Measurements from ENCODE around the gene FUT3.
"Not testable (repeated sequence)": the region's sequence is repeated elsewhere in the genome, so short reads cannot be mapped to it uniquely, and the experiment has no call there.

The FUT3 gene

DNA sequence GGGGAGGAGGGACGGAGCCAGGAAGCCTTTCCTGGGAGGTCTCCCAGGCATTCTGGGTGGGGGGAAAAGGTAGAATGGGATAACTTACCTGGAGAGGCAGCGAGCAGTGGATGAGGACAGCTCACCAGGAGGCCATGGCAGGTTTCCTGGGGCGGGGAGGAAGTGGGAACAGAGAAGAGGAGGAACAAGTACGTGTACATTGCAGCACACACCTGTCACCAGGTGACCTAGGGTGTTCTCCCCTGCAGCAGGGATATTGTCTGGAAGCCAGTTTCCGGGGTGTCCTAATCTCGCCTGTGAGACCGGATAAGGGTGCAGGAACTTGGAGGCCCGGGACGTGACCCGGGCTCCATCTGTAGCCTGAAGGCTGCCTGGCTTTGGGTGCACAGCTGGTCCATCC is at the start of gene FUT3:
TSS of gene FUT3 (minus strand) at position 148 of the 400 bp plus-strand sequence.
- DNase-seq (ENCODE audit: low read depth) = no peak

DNA sequence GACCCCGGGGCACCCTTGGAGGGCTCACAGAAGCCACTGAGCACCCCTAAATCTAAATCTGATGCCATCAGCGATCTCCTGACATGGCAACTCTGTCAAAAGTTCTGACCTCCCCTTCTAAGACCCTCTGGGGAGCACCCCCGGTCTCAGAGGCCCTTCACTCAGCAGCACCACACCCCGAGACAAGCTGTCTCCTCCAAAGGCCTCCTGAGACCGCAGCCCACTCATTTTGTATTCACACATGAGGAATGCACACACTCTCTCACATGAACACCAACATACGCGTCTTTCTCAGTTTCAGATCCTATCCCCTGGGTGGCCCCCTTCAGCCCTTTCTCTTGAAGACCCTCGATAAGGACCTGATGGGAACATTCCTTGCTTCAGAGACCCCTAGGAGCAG is 49.7 kb upstream of the FUT3 start:
- DNase-seq (ENCODE audit: low read depth) = no peak

DNA sequence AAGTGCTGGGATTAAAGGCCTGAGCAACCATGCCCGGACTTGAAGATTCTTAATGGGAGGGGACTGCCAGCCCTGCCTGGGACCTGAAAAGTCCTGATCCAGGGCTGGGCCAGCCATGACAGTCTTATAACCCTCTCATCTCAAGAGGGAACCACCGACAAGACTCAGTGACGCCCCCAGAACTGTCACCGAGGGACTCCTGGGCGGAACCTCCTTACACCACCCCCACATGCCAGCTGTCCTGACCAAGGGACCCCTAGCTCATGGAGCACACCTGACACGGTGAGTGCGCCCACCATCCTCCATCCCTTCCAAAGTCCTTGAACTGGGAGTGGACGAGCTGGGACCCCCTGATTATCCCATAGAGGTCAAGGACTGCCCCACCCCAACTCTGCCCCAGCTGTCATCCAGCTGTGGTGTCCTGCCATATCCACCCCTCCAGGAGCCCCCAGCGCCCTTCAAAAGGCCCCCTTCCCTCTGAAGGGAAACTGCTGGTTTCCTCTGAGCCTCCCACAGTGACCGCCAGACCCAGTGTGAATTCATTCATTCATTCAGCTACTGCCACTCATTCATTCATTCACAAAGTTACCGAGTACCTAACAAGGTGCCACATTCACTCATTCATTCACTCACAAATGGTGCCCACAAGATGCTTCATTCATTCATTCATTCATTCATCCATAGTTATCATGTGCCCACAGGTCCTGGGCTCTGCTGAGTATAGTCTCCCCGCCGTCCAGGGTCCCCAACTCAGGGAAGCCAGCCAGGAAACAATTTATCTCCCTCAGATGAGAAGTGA is 48.7 kb upstream of the FUT3 start:
- DNase-seq (ENCODE audit: low read depth) = no peak

DNA sequence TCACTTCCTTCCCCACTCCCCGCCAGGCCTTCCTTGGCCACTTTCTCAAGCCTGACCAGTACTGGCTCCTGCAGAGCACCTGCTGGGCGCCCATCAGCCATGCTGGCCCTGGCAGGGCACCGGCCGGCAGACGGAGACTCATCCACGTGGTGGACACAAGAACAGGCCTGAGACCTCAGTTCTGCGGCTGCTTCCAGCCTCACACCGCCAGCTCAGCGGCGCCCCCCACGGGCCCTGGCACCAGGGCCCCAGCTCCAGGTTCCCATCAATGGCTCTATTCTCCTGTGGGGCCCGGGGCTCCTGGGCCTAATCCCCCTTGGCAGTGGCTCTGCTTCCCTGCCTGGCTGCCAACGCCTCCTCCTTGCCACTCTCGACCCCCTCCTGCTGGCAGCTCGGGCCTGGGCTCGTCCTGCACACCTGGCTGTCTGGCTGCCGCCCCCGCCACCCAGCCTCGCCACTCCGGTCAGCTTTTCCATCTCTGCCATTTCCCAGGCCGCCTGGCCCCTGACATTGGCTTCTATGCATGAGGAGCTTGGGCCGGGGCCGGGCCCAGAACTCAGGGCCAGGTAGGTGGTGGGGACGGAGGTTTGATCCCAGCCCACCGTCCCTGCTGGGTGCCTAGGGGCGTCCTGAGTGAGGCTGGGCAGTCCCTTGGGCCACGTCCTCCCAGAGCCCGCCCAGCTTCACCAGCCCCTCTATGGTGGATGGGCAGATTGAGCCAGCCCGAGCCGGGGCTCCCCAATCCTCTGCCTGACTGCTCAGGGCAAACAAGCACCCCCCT is 46.1 kb upstream of the FUT3 start:
- no peak for DNase-seq (ENCODE audit: low read depth)

DNA sequence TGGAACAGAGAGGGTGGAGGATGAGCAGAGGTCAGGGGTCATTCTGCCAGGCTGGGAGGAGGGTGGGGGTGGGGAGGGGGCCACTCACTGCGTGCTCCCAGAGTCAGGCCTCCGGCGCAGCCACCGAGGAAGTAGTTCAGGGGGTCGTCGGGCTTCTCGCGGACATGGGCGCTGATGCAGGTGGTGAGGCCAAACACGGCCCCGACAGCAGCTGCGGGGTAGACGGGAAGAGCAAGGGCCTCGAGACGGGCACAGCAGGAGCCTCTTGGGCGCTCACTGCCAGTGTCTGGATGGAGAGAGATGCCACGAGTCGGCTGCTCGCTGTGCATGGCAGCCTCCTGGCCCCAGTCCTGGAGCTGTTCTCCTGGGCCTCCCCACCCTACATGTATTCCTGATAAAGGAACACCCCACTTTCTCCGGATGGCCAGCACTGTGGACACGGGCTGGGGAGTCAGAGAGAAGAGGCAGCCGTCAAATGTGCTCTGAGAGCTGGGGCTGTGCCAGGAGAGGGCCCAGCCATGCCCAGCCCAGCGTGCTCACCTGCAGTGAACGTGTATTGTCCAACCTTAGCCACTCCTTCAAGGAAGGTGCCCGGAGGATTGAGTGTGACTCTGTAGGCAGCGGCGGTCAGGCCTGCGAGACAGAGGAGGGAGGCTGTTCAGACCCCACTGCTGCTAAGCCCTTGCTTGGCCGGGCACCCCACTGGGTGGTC is 45.3 kb upstream of the FUT3 start:
- no peak for DNase-seq (ENCODE audit: low read depth)

DNA sequence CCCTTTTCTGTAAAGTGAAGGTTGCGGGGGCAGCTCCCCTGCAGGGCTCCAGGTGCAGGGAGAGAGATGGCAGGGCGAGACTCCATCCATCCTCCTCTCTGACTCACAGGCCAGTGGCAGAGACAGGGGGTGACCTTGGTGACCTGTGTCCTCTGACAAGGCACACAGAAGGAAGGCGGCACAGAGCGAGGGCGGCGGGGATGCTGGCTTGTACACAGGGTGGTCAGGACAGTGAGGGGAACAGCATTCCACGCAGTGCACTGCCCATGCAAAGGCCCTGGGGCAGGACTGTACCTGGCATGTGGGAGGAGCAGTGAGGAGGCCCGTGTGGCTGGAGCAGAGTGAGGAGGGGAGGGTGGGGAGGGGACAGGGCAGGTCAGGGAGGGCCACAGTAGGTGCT is 44.6 kb upstream of the FUT3 start:
- no peak for DNase-seq (ENCODE audit: low read depth)

DNA sequence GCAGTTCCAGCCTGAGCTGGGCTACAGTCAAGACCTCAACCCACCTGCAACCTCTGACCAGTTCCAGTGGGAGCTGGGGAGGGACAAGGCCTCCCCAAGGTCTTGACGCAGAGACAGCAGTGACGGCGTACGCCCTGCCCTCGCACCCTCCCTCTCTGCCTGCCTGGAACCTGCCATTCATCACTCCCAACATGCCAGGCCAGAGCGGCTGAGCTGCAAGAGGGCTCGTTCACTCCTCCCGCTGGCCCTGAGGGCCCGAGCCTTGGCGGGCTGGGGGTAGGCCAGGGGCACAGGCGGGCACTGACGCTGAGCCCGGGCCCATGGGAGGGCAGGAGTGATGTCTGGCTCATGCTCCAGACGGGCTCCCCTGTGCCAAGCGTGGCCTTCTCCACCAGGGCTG is 44.2 kb upstream of the FUT3 start:
- DNase-seq (ENCODE audit: low read depth) = no peak

DNA sequence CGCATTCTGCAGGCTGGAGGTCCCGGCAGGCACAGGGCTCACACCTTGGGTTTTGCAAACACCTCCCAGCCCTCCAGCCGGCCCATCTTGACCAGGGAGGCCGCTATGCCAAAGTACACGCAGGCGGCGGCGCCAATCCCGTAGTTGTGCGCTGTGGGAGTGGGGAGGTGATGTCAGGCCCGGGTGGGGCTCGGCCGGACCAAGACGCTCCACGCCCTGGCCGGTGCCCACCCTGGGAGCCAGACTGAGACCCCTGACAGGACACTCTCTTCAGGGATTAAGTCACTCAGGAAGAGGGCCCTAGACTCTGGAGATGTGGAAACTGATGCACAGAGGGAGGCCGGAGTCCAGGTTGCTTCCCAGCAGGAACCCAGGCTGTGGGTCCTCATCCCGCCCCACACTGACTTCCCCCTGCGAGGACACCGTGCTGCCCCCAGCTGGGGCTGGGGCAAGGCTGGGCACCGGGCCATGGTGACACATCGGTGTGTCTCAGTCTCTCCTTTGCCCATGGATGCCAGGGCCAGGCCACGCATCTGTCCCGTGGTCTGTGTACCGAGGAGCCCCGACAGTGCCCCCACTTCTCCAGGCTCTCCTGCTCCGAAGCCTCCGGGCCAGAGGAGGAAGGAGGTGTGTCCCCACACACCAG is 43.6 kb upstream of the FUT3 start:
- no peak for DNase-seq (ENCODE audit: low read depth)

DNA sequence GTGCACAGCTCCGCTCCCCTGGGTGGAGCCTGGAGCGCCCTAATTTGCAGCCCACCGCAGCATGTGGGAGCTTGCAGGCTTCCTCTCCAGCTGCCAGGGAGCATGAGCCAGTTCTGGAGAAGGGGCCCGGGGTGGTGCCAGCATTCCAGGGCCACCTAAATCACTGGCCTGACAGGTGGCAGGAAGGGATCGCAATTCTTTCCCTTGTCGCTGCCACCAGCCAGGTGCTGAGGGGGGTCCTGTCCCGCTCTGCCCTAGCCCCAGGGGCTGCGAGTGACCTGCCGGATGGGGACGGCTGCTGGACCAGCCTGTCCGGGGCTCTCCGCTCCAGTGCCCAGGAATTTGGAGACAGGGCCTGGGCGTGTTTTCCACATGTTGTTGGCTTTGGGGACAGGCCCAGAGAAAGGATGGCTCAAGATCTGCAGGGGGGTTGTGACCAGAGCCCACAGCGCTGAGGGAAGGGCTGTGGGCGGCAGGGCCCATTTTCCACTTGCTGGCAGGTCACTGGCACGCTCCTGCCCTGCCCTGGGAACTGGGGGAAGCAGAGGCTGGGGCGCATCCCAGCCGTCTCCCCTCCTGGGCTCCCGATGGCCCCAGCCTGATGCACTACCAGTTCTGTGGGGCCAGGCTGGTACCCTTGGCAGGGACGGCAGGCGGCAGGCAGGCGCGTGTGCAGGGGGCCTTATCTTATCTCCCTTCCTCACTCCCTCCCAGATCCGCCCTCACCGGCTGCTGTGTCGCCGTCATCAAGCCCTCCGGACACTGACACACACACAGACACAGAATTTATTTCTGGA is 42.9 kb upstream of the FUT3 start:
- no peak for DNase-seq (ENCODE audit: low read depth)

DNA sequence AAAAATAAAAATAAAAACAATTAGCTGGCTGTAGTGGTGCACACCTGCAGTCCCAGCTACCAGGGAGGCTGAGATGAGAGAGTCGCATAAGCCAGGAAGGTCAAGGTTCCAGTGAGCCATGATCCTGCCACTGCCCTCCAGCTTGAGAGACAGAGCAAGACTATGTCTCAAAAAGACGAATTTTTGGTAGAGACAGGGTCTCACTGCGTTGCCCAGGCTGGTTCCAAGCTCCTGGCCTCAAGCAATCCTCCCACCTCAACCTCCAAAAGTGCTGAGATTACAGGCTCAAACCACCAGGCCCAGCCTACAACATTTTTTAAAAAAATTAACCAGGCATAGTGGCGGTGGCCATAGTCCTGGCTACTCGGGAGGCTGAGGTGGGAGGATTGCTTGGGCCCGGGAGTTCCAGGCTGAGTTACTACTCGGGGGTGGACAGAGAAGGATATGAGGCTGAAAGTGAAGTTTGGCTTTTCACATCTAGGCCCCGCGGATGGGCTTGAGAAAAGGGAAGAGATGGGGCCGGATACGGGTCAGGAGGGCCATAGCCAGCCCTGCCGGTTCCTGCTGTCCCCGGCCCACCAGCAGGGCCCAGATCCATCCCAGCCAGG is 42.2 kb upstream of the FUT3 start:
- DNase-seq (ENCODE audit: low read depth) = no peak

DNA sequence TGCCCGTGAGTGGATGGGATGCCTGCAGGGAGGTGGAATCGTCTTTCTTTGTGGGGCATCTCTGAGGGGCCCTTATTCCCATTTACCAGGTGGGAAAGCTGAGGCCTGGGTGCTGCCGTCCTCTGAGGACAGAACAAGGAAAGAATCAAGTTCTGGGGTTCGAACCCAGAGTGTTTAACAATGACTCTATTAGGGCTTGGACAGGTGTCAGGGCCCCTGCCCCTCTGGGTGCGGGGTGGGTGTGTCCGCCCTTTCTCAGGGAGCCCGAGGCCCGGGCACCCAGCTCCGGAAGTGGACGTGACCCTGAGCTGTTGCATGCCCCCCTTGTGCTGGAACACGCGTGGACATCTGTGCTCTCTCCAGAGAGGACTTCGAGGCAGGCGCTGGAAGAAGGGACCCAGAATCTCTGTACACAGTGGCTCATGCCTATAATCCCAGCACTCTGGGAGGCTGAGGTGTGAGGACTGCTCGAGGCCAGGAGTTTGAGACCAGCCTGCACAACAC is 41.6 kb upstream of the FUT3 start:
- DNase-seq (ENCODE audit: low read depth) = no peak

DNA sequence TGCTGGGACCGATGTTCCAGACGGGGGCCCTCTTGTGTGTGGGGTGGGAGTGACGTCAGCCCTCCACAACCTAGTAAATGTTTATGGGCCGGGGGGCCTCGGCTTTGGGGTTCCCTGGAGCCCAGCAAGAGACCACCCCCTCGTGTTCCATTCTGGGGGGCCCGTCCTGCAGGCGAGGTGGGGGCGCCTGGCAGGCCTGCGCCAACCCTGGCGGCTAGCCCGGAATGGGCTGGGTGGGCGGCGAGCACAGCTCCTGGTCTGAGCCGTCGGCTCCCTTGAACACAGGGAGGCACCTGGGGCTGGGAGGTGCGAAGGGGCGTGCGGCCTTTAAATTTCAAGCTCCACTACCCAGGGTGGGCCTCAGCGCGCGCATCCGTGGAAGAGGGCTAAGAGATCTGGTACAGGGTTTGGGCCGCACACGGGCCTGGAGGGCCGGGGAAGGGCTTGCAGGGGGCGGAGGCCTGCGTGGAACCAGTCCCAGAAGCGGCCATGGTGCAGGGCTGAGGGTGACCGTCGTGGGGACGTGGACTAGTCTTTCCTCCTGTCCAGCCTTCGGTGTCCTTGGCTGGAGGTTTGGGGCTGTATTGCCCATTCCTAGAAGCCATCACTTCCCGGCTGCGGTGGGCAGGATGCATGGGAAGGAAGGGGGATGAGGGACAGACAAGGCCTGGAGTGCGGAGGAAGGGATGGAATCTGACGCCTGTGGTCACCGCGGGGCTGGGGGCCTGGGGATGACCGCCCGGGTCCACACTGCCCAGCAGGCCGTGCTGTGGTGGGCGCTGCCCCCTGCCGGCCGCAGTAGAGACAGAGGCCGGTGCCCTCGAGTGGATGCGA is 40.9 kb upstream of the FUT3 start:
- DNase-seq (ENCODE audit: low read depth) = no peak

DNA sequence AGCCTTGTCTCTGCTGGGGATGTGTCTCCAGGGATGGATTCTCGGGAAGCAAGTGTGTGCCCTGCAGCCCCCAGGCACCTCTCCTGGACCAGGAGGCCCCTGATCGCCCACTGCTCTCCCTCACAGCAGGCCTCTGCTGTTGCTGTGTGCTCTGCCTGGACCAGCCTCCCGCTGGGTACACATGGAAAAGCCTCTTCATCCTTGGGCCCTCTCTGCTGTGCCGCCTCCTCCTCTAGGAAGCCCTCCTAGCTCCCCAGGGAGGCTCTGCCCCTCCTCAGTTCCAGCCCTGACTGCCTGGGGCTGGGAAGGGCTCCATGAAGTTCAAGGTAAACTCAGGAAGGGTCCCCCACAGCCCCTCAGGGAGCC is 40.3 kb upstream of the FUT3 start:
- no peak for DNase-seq (ENCODE audit: low read depth)

DNA sequence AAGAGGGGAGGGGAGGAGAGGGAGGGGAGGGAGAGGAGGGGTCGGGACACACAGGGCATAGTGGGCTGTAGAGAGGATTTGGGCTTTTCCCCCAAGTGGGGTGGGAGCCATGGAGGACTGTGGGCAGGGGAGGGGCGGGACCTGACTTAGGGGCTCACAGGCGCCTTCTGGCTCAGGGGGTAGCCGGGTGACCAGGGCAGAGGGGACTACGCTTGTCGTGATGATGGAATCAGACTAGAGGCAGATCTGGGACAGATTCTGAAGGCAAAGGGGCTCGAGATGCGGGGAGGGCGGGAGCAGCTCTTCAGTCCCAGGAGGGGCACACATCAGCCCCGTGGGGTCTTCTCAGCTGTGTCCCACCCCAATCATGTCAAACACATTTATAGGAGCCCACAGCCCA is 38.9 kb upstream of the FUT3 start:
- DNase-seq (ENCODE audit: low read depth) = no peak

DNA sequence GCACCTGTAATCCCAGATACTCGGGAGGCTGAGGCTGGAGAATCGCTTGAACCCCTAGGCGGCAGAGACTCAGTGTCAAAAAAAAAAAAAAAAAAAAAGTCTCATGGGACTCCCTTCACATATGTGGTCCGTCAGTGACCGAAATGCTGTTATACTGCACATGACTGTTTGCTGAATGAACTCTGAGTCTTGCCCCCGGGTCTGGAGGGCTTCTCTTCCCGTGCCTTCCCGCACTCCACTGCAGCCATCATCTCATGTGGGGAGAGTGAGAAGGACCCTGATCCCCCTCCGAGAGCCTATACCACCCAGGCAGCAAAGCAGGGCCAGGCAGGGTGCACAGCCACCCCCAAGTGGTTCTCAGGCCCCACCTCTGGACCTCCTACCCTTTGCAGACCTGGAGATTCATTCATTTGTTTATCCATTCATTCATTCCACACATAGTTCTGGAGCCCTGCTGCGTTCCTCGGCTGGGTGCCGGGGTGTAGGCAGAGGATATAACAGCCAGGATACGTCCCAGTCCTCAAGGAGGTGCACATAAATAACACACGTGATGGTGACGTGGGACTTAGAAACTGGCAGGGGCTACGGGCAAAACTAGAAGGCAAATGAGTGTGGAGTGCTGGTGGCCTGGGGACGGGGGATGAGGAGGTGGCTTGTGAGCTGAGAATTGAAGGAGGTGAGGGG is 38.2 kb upstream of the FUT3 start:
- DNase-seq (ENCODE audit: low read depth) = no peak

DNA sequence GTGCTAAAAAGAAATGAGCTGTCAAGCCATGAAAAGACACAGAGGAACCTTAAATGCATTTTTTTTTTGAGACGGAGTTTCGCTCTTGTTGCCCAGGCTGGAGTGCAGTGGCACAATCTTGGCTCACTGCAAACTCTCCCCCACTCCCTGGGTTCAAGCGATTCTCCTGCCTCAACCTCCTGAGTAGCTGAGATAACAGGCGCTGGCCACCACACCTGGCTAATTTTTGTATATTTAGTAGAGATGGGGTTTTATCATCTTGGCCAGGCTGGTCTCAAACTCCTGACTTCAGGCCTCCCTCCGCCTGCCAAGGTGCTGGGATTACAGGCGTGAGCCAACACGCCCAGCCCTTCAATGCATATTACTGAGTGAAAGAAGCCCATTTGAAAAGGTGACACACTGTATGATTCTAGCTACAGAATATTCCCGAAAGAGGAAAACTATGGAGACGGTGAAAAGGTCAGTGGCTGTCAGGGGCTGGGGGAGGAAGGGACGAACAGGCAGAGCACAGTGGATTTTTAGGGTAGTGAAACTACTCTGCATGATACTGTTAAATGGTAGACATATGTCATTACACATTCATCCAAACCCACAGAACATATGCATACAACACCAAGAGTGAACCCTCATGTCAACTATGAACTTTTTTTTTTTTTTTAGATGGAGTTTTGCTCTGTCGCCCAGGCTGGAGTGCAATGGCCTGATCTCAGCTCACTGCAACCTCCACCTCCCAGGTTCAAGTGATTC is 33.0 kb upstream of the FUT3 start:
- not testable (repeated sequence) for DNase-seq (ENCODE audit: low read depth)

DNA sequence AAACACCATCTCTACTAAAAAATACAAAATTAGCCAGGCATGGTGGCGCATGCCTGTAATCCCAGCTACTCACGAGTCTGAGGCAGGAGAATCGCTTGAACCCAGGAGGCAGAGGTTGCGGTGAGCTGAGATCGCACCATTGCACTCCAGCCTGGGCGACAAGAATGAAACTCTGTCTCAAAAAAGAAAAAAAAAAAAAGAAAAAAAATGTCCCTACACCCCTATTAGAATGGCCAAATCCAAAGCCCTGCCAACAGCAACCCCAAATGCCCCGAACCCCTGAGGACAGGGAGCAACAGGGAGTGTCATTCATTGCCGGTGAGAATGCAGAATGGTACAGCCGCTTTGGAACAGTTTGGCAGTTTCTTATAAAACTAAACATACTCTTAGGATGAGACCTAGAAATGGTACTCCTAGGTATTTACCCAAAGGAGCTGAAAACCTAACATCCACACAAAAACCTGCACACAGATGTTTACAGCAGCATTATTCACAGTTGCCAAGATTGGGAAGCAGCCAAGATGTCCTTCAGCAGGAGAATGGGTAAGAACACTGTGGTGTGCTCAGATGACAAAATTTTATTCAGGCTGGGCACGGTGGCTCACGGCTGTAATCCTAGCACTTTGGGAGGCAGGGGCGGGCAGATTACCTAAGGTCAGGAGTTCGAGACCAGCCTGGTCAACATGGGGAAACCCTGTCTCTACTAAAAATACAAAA is 32.1 kb upstream of the FUT3 start:
- DNase-seq (ENCODE audit: low read depth) = not testable (repeated sequence)

DNA sequence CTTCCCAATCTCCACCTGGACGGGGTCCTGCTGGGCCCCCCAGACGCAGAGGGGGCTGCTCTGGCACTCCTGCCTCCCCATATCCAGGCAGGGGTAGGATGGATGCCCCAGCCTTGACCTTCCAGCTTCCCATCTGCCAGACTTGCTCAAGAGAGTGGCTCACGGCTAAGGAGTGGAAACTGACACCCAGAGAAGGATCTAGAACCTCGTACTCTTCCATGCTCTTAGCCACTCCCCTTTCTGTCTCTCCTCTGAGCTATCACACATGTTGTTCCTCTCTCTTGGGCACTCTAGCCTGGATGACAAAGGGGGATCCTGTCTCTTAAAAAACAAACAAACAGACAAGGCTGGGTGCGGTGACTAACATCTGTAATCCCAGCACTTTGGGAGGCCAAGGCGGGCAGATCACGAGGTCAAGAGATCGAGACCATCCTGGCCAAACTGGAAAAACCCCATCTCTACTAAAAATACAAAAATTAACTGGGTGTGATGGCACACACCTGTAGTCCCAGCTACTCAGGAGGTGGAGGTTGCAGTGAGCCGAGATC is 31.2 kb upstream of the FUT3 start:
- DNase-seq (ENCODE audit: low read depth) = no peak

Measured in activated T-helper 1 cell treated with Interleukin-2 at 50 U/mL for 16 hours (primary cell).